IPS-15b (cell line): ENCODE measurements around the gene LEMD3.

Source experiments
- H3K27me3 ChIP-seq: one replicate; pipeline ENCODE4 v1.6.1; 2013; ENCODE audit warnings: low read length; ENCODE audit not compliant: control insufficient read depth, insufficient read depth
- H3K36me3 ChIP-seq: one replicate; pipeline ENCODE4 v1.6.1; 2013; ENCODE audit warnings: low read length; ENCODE audit not compliant: control insufficient read depth, insufficient read depth
- H3K4me1 ChIP-seq: one replicate; pipeline ENCODE4 v1.6.1; 2013; ENCODE audit warnings: mild to moderate bottlenecking, low read length; ENCODE audit not compliant: control insufficient read depth, insufficient read depth
- H3K4me3 ChIP-seq: one replicate; pipeline ENCODE4 v1.5.1; 2013; ENCODE audit warnings: low read depth, low read length
- H3K9ac ChIP-seq: one replicate; pipeline ENCODE4 v1.6.1; 2013; ENCODE audit warnings: low read depth, mild to moderate bottlenecking, low read length
- H3K9me3 ChIP-seq: one replicate; pipeline ENCODE4 v1.6.1; 2013; ENCODE audit warnings: mild to moderate bottlenecking, low read length; ENCODE audit not compliant: control insufficient read depth, insufficient read depth

LEMD3 gene

GRCh38 chr12:65147312-65147905 lies 22.0 kb upstream of the LEMD3 start:
- H3K9me3 ChIP-seq: no peaks in the 10 kb centered on the region
- H3K36me3 ChIP-seq: no peaks in the 10 kb centered on the region
- H3K4me1 ChIP-seq: no peaks in the 10 kb centered on the region
- peaks cover 5% of the 10 kb centered on the region for H3K27me3 ChIP-seq
- H3K4me3 ChIP-seq: no peak overlapping the region
- no peak overlapping the region for H3K9ac ChIP-seq

DNA sequence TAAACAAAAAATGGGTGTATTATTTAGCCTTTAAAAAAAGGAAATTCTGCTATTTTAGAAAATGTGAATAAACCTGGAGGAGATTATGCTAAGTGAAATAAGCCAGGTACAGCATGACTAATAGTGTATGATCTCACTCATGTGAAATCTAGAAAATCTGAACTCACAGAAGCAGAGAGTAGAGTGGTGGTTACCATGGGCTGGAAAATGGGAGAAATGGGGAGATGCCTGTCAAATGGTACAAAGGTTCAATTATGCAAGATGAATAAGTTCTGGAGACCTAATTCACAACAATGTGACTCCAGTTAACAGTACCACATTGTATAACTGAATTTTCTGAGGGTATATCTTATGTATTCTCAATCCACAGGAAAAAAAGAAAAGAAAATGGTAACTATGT lies 17.4 kb upstream of the LEMD3 start:
- Histone ChIP-seq H3K36me3 (no peaks in the 10 kb centered on the region), H3K4me3 (no peak overlapping the region), H3K9ac (no peak overlapping the region), H3K27me3 (peaks cover 8% of the 10 kb centered on the region), H3K4me1 (no peaks in the 10 kb centered on the region), H3K9me3 (no peaks in the 10 kb centered on the region)

DNA sequence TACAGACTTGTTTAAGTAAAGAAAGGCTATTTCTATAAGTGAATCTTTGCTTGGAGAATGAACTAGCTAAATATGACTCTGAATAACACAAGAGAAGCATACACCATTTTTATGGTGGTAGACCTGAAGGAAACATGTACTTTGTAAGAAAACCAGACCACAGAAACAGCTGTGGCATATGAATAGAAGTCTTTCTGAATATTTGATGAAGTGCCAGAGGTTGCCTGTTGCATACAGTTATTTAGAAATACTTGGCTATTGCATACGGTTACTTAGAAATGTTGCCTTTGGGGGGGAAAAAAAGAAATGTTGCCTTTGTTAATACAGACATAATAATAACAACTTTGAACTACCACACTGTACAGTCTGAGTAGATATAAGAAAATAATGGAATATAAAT lies 16.8 kb upstream of the LEMD3 start:
- no peaks in the 10 kb centered on the region for H3K9me3 ChIP-seq
- peaks cover 8% of the 10 kb centered on the region for H3K27me3 ChIP-seq
- no peak overlapping the region for H3K4me3 ChIP-seq
- no peak overlapping the region for H3K9ac ChIP-seq
- H3K36me3 ChIP-seq: no peaks in the 10 kb centered on the region
- no peaks in the 10 kb centered on the region for H3K4me1 ChIP-seq

GRCh38 chr12:65155784-65156183 lies 13.6 kb upstream of the LEMD3 start:
- Histone ChIP-seq H3K4me1 (no peaks in the 10 kb centered on the region), H3K27me3 (peaks cover 11% of the 10 kb centered on the region), H3K9ac (no peak overlapping the region), H3K9me3 (no peaks in the 10 kb centered on the region), H3K4me3 (no peak overlapping the region), H3K36me3 (no peaks in the 10 kb centered on the region)

- Histone ChIP-seq H3K9ac (no peak overlapping the region), H3K4me1 (no peaks in the 10 kb centered on the region), H3K4me3 (no peak overlapping the region), H3K9me3 (no peaks in the 10 kb centered on the region), H3K27me3 (peaks cover 11% of the 10 kb centered on the region), H3K36me3 (no peaks in the 10 kb centered on the region)
Observed at GRCh38 chr12:65156366-65156841, 13.0 kb upstream of the LEMD3 start.

- no peak overlapping the region for H3K9ac ChIP-seq
- no peaks in the 10 kb centered on the region for H3K9me3 ChIP-seq
- no peaks in the 10 kb centered on the region for H3K36me3 ChIP-seq
- peaks cover 10% of the 10 kb centered on the region for H3K27me3 ChIP-seq
- no peak overlapping the region for H3K4me3 ChIP-seq
- no peaks in the 10 kb centered on the region for H3K4me1 ChIP-seq
Observed at GRCh38 chr12:65157091-65157490, 12.3 kb upstream of the LEMD3 start.

- H3K4me1 ChIP-seq: no peaks in the 10 kb centered on the region
- no peaks in the 10 kb centered on the region for H3K36me3 ChIP-seq
- H3K9me3 ChIP-seq: no peaks in the 10 kb centered on the region
- H3K27me3 ChIP-seq: peaks cover 4% of the 10 kb centered on the region
- H3K9ac ChIP-seq: no peak overlapping the region
- no peak overlapping the region for H3K4me3 ChIP-seq
Observed at GRCh38 chr12:65162609-65163008, 6.8 kb upstream of the LEMD3 start.

DNA sequence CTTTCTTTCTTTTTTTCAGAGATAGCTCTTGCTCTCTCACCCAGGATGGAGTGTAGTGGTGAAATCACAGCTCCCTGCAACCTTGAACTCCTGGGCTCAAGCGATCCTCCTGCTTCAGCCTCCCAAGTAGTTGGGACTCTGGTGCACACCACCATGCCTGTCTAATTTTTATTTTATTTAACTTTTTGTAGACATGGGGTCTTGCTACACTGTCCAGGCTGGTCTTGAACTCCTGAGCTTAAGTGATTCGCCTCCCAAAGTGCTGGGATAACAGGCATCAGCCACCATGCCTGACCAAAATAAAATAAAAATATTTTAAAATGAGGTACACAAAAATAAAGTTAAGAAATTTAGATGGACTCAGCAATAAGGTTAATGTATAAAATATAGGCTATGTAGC lies 5.1 kb upstream of the LEMD3 start:
- no peak overlapping the region for H3K9ac ChIP-seq
- H3K4me1 ChIP-seq: no peaks in the 10 kb centered on the region
- no peaks in the 10 kb centered on the region for H3K9me3 ChIP-seq
- no peak overlapping the region for H3K4me3 ChIP-seq
- H3K36me3 ChIP-seq: no peaks in the 10 kb centered on the region
- H3K27me3 ChIP-seq: peaks cover 11% of the 10 kb centered on the region

DNA sequence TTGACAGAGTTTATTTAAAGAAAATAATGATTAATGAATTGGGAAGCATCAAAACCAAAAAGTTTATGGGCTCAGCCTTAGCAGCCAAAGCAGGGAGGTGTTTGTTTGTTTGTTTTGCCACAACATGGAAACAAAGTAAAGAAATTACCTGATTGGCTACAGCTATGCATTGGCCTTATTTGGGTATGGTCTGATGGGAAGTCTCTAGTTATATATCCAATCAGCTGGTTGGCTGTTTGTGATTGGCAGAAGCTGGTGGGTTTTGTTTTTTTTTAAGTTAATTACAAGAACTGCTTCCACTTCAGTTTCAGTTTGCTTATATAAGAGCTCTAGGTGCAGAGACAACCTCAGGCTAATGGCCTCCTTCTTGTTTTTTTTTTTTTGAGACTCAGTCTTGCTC lies 4.6 kb upstream of the LEMD3 start:
- Histone ChIP-seq H3K36me3 (no peaks in the 10 kb centered on the region), H3K9ac (no peak overlapping the region), H3K4me1 (no peaks in the 10 kb centered on the region), H3K4me3 (no peak overlapping the region), H3K27me3 (peaks cover 11% of the 10 kb centered on the region), H3K9me3 (no peaks in the 10 kb centered on the region)

- no peak overlapping the region for H3K9ac ChIP-seq
- H3K4me1 ChIP-seq: no peaks in the 10 kb centered on the region
- peak overlapping the region; percentile 81 for H3K4me3 ChIP-seq
Observed at GRCh38 chr12:65168681-65169319, 583 bp upstream of the LEMD3 start.

GRCh38 chr12:65170209-65170881 lies 962 bp downstream of the LEMD3 start:
- H3K9ac ChIP-seq: peak overlapping the region; percentile 68
- no peaks in the 10 kb centered on the region for H3K9me3 ChIP-seq
- peaks cover 7% of the 10 kb centered on the region for H3K27me3 ChIP-seq
- H3K4me1 ChIP-seq: no peaks in the 10 kb centered on the region
- H3K36me3 ChIP-seq: no peaks in the 10 kb centered on the region
- peak overlapping the region; percentile 81 for H3K4me3 ChIP-seq

More at GRCh38 chr12:65168681-65169319, 583 bp upstream of the LEMD3 start:
- Histone ChIP-seq H3K27me3 (peaks cover 7% of the 10 kb centered on the region), H3K36me3 (no peaks in the 10 kb centered on the region), H3K9me3 (no peaks in the 10 kb centered on the region)

GRCh38 chr12:65171073-65171472 lies 1.7 kb downstream of the LEMD3 start:
- Histone ChIP-seq H3K27me3 (peaks cover 7% of the 10 kb centered on the region), H3K9me3 (no peaks in the 10 kb centered on the region), H3K4me3 (peak overlapping the region; percentile 81), H3K36me3 (no peaks in the 10 kb centered on the region), H3K9ac (no peak overlapping the region), H3K4me1 (no peaks in the 10 kb centered on the region)
